GM21528 (cell line): ENCODE measurements around the gene ABCA2.

Experiments used
- ATAC-seq: cut with Tn5 transposase; IDR thresholded peaks from one replicate; pipeline ENCODE4 v1.9.1; 2021; ENCODE audit warnings: mild to moderate bottlenecking, moderate library complexity; ENCODE audit not compliant: unreplicated experiment, low FRiP score

The ABCA2 gene

GRCh38 chr9:136983656-136984314 is 44.3 kb downstream of the ABCA2 start:
- no peak for ATAC-seq

- no peak for ATAC-seq
Measured at GRCh38 chr9:136983167-136983566, 44.9 kb downstream of the ABCA2 start.

DNA sequence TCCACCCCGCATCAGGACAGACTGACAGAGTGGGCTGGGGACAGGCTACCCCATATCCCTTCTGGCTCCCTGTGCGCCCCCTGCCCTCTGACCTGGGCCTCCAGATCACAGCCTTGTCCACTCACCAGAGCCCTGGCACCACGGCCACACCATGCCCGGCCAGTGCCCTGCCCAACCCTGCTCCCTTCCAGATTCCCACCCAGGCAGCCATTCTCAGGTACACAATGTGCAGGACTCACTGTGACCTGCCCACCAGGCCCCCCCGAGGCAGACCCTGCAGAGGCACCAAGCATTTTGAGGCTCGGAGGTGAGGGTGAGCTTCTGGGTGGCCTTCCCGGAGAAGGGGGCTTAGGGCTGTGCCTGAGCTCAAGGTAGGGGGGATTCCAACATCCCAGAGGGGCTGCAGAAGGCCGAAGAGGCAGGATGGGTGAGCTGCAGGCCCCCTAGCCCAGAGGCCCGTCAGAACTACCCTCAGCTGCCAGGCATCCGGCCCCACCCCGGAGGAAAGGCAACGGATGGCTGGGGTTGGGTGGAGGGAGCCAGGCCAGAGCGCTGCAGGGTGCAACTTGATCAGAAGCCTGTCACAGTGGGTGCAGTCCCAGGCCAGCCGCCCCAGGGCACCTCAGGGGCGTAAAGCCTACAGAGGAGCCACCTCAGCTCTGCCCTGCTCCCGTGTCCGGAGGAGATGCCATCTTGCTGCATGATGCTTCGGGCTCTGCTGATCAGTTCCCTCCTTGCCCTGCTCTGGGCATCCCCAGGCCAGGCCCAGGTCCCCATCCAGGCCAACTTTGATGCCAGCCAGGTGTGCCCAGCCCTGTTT is 45.6 kb downstream of the ABCA2 start, which contains the start of gene LCNL1:
Gene LCNL1 (plus strand): TSS at position 762 of the 820 bp plus-strand sequence. CDS start 594 bp downstream, outside the sequence.
- no peak for ATAC-seq

DNA sequence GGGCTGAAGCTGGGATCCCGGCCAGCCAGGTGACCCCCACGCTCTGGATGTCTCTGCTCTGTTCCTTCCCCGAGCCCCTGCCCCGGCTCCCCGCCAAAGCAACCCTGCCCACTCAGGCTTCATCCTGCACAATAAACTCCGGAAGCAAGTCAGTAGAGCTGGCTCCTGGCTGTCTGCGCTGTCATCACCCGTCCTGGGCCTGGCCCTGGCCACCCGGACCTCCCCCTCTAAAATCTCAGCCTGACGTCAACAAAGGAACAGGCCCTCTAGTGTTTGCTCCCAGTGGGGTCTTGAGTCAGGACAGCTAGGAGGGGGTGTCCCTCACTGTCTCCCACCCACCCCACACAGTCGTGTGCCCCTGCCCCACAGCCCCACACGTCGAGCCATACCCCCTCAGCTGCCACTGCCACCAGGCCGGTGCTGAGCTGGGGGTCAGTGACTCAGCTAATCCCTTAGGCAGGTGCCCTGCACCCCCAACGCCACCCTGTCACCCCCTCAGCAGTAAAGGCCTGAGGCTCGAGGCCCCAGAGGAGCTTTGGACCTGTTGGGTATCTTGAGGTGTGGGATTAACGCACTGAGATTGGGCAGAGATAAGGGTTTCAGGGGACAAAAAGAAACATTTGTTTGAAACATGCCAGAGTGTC is 46.3 kb downstream of the ABCA2 start:
- no peak for ATAC-seq

GRCh38 chr9:136980669-136981478 is 47.2 kb downstream of the ABCA2 start:
- no peak for ATAC-seq

DNA sequence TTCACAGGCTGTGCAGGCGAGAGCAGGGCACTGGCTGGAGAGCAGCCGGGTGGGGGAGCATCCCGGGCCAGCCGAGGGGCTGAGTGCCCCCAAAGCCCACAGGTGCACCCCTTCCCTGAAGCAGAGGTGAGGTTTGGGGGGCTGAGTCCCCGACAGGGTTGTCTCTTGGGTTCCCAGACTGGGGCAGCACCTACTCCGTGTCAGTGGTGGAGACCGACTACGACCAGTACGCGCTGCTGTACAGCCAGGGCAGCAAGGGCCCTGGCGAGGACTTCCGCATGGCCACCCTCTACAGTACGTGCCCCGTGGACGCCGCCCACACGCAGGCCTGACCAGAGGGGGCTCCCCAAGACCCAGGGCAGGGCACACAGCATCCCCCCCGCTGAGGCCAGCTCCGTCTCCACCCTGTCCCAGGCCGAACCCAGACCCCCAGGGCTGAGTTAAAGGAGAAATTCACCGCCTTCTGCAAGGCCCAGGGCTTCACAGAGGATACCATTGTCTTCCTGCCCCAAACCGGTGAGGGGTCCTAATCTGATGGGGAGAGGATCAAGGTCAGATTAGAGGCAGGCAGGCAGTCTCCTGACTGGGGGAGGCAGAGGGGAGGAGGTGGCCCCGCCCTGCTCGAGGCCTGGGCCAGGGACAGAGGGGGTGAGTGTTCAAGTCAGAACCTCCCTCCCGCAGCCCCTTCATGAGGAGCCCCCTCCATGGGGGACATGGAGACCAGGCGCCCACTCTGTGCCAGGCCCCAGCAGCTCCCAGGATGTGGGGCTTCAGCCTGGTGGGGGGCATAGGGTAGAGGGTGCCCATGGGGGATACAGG is 48.1 kb downstream of the ABCA2 start:
- no peak for ATAC-seq

DNA sequence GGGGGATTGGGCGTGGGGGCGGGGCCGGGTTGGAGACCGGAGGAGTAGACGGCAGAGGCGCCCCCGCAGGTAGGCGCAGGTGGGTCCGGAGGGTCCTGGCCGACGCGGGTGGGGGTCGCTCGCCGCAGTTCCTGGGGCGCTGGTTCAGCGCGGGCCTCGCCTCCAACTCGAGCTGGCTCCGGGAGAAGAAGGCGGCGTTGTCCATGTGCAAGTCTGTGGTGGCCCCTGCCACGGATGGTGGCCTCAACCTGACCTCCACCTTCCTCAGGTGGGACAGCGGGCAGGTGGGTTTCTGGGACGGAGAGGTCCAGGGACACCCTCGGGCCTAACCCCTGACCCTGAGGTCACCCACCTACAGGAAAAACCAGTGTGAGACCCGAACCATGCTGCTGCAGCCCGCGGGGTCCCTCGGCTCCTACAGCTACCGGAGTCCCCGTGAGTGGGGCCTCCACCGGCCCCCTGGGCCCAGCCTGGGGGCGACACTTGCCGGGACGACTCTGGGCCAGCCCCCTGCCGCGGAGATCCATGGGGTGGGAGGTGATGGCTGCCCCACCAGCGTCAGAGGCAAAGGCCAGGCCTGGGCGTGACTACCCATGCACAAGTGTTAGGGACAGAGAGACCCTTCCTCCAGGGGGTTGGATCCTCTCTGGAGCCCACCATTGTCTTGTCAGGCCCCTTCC is 49.0 kb downstream of the ABCA2 start:
- ATAC-seq: no peak

DNA sequence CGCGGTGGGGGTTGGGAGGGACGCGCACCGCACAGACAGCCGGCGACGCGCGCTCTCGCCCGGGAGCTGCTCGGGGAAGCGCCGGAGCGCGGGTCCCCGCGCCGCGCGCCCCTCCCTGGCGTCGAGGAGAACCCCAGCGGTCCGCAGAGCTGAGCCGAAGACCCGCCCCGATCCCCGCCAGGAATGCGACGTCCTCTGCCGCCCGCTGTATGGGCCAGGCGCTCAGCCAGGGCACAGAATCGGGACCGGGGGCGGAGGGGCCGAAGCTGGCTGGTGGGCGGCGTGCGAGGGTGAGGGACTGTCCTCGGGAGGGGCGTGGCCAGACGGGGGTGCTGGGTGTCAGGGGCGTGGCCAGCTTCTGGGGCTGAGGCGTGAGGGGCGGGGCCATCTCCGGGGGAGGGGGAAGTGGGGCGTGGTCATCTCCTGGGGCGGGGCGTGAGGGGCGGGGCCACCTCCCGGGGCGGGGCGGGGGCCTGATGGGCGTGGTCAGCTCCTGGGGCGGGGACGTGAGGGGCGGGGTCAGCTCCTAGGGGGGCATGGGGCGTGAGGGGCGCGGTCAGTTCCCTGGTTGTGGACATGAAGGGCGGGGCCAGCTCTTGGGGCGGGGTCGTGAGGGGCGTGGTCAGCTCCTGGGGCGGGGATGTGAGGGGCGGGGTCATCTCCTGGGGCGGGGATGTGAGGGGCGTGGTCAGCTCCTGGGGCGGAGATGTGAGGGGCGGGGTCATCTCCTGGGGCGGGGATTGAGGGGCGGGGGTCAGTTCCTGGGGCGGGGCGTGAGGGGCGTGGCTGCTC is 49.8 kb downstream of the ABCA2 start:
- ATAC-seq: no peak

- ATAC-seq: no peak
Measured at GRCh38 chr9:136977649-136978072, 50.4 kb downstream of the ABCA2 start.

GRCh38 chr9:136977223-136977622 is 50.8 kb downstream of the ABCA2 start, which contains the start of gene PTGDS:
Gene PTGDS (plus strand): TSS chr9:136977504. CDS start chr9:136977579, 75 bp downstream.
- ATAC-seq: no peak

- no peak for ATAC-seq
Measured at GRCh38 chr9:136975644-136976043, 52.4 kb downstream of the ABCA2 start.

GRCh38 chr9:136974817-136975535 is 53.1 kb downstream of the ABCA2 start:
- no peak for ATAC-seq

GRCh38 chr9:136973618-136974617 is 54.1 kb downstream of the ABCA2 start:
- no peak for ATAC-seq

DNA sequence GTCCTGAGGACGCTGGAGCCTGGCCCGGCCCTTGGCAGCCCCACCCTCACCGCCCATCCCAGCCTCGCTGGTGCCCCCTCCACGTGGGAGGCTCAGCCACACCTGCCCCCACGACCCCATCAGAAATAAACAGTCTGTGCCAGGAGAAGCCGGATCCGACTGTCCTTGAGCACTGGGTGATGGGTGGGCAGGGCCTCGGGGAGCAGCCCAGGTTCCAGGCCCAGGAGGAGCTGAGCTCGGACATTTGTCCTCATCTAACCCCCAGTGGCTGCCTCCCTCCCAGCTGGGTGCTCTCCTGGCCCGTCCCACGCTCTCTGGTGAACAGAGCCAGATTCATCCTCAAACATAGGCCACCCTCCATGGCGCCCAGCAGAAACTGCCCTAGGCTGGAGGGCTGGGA is 55.3 kb downstream of the ABCA2 start:
- ATAC-seq: no peak

DNA sequence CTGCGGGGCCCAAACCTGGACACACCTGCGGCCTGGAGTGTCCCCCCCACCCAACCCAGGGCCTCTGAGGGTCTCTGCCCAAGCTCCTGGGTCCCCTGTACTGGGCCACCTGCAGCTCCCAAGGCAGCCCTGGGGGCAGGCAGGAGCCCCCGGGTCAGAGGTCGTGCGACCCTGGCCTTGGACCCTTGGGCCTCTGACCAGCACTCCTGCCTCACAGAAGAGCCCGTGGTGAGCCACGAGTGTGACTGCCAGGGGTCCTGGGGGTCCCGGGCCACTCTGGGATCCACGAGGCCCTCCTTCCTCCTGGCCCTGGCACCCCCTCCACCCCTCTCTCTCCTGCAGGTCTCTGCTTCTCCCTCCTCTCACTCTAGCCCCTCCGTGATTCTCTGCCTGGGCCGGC is 55.7 kb downstream of the ABCA2 start:
- ATAC-seq: no peak

DNA sequence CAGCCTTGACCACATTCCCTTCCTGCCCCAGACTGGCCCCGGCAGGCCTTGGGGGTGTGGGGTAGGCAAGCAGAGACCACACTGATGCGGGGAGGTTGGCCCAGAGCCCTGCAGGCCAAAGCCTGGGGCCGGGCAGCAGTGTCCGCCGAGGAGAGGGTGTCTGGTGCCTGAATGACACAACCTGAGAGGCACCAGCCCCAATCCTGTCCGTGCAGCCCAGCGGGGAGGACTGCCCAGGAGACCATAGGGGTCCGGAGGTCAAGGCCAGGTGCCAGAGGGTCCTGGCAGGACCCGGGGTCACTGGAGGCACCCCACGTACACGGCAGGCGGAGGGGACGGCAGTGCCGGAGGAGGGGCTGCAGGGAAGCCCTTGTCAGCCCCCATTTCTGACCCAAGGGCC is 56.3 kb downstream of the ABCA2 start:
- ATAC-seq: no peak
